Measurements from ENCODE around the gene LRRC8A.

GRCh38 chr9:128870128-128870940, 11.6 kb upstream of the LRRC8A start:
- TF ChIP-seq EP300 (IDR thresholded peaks at IDR 0.05) (no peak), CTCF (IDR thresholded peaks at IDR 0.05) (no peak), POLR2A (IDR thresholded peaks at IDR 0.05) (no peak)
